Common myeloid progenitor, CD34-positive (primary cell): Measurements from ENCODE around the gene ZNF787.

ENCODE experiments used
- CTCF ChIA-PET: fragments of 350-600 bp; sonication (Branson Sonifier 250); formaldehyde crosslinking; loops from one replicate; lab custom pipeline; 2021; ENCODE audit warnings: antibody characterized with exemption; lab: Charles Lee
- POLR2A ChIA-PET: fragments of 350-600 bp; sonication (Branson Sonifier 250); formaldehyde crosslinking; loops from one replicate; lab custom pipeline; 2021; ENCODE audit warnings: antibody characterized with exemption; lab: Charles Lee
- DNase-seq, 3 donors: peaks; one replicate each; pipeline versions ENCODE4 v3.0.0 to v3.0.0-alpha.2; 2013
- H3K27ac ChIP-seq, 2 experiments: 1 replicate in 1 of 2; 2 replicates in 1 of 2; pipeline ENCODE4 v1.7.0; 2013; ENCODE audit warnings: inconsistent platforms in 2 of 2, low read length in 2 of 2, mild to moderate bottlenecking in 2 of 2, low read depth in 1 of 2, moderate library complexity in 1 of 2; ENCODE audit not compliant: severe bottlenecking in 2 of 2, insufficient read depth in 1 of 2, poor library complexity in 1 of 2
- H3K27me3 ChIP-seq, 5 experiments: replicated peaks in 2 of 5; 1 replicate in 3 of 5; 2 replicates in 2 of 5; pipeline versions ENCODE4 v1.6.1 to v1.7.0; 2013; ENCODE audit warnings: low read length in 4 of 5, mild to moderate bottlenecking in 2 of 5, moderate library complexity in 2 of 5, inconsistent platforms in 1 of 5; ENCODE audit not compliant: insufficient read depth in 5 of 5, control insufficient read depth in 4 of 5
- H3K36me3 ChIP-seq, 4 experiments: 1 replicate in 2 of 4; 2 replicates in 2 of 4; pipeline versions ENCODE4 v1.6.1 to v1.7.0; 2013; ENCODE audit warnings: low read length in 3 of 4, control low read depth in 1 of 4, mild to moderate bottlenecking in 1 of 4; ENCODE audit not compliant: control insufficient read depth in 4 of 4, insufficient read depth in 4 of 4
- H3K4me1 ChIP-seq, 4 experiments: 1 replicate in 3 of 4; 2 replicates in 1 of 4; pipeline versions ENCODE4 v1.6.1 to v1.7.1; 2013; ENCODE audit warnings: low read length in 3 of 4, mild to moderate bottlenecking in 3 of 4, control low read depth in 1 of 4, inconsistent platforms in 1 of 4, moderate library complexity in 1 of 4; ENCODE audit not compliant: control insufficient read depth in 4 of 4, insufficient read depth in 4 of 4; ENCODE audit errors: control extremely low read depth in 1 of 4
- H3K4me3 ChIP-seq, 7 experiments: 1 replicate in 4 of 7; 2 replicates in 3 of 7; pipeline versions ENCODE4 v1.5.1 to v1.7.0; 2013; ENCODE audit warnings: mild to moderate bottlenecking in 7 of 7, low read length in 6 of 7, moderate library complexity in 6 of 7, inconsistent platforms in 2 of 7, low read depth in 2 of 7, control low read depth in 1 of 7; ENCODE audit not compliant: insufficient read depth in 4 of 7, control insufficient read depth in 1 of 7; ENCODE audit errors: extremely low read depth in 1 of 7
- H3K9me3 ChIP-seq, 5 experiments: 1 replicate in 4 of 5; 2 replicates in 1 of 5; pipeline versions ENCODE4 v1.6.1 to v1.7.1; 2013; ENCODE audit warnings: low read length in 4 of 5, mild to moderate bottlenecking in 2 of 5, inconsistent platforms in 1 of 5, low read depth in 1 of 5, moderate library complexity in 1 of 5; ENCODE audit not compliant: control insufficient read depth in 4 of 5, insufficient read depth in 2 of 5; ENCODE audit errors: control extremely low read depth in 1 of 5
- WGBS: methylation state at CpG from one replicate; pipeline ENCODE4 v1.1.5; 2013; ENCODE audit not compliant: insufficient coverage; 5-methylcytosine and 5-hydroxymethylcytosine counted together

Gene ZNF787

GRCh38 chr19:56140583-56141416, 19.7 kb upstream of the ZNF787 start, which contains the start of gene ZNF444:
ZNF444 (plus strand) TSS chr19:56141287; CDS start chr19:56146912, 5,625 bp downstream.
- DNase-seq: peak; percentile 99 to 100 (median 100)
- Histone ChIP-seq H3K27ac (peak within 1 kb of the TSS; percentile 70 to 92), H3K27me3 (no peaks in the 10 kb centered on the region), H3K9me3 (no peaks in the 10 kb centered on the region), H3K4me3 (peak within 1 kb of the TSS; percentile 42 to 87 (median 74)), H3K36me3 (peaks cover 0 to 5% (median 0%) of the 10 kb centered on the region in 4 experiments), H3K4me1 (peaks cover 8 to 53% (median 43%) of the 10 kb centered on the region in 4 experiments)
- ChIA-PET CTCF (no interaction called here), POLR2A (interaction anchor here (0.6 to 1.5 kb wide), 4 partner anchors 20 to 974 kb away, joined by 3 to 9 read pairs (median 4); partner anchors contain the start of genes DNAAF3, GALP and ZNF787)
- under 1% methylated on average over 40 of the region's 56 CpGs for WGBS

- CTCF ChIA-PET: no interaction called here
These were observed 18.9 kb upstream of the ZNF787 start for GRCh38 chr19:56139847-56140582.

GRCh38 chr19:56138069-56138468, 17.0 kb upstream of the ZNF787 start:
- H3K4me1 ChIP-seq: peaks cover 5 to 35% (median 24%) of the 10 kb centered on the region in 4 experiments
- no peaks in the 10 kb centered on the region for H3K27me3 ChIP-seq
- no peak overlapping the region for H3K4me3 ChIP-seq
- ChIA-PET POLR2A (no interaction called here), CTCF (interaction anchor here (1.0 kb wide), 1 partner anchor 17 kb away, joined by 3 read pairs; no protein-coding TSS in a partner anchor)
- no peak for DNase-seq
- H3K27ac ChIP-seq: no peak overlapping the region
- WGBS: 87% methylated on average over 2 of the region's 3 CpGs
- H3K36me3 ChIP-seq: peaks cover 0 to 5% (median 0%) of the 10 kb centered on the region in 4 experiments
- H3K9me3 ChIP-seq: no peaks in the 10 kb centered on the region

More at GRCh38 chr19:56139847-56140582, 18.9 kb upstream of the ZNF787 start:
- WGBS: 42% methylated on average over 18 of the region's 22 CpGs
- POLR2A ChIA-PET: interaction anchor here (1.5 kb wide), 1 partner anchor 27 kb away, joined by 3 read pairs; no protein-coding TSS in a partner anchor
- no peaks in the 10 kb centered on the region for H3K9me3 ChIP-seq
- H3K4me3 ChIP-seq: peak overlapping the region; percentile 42 to 87 (median 74)
- peak; percentile 42 to 68 (median 50) for DNase-seq
- peaks cover 7 to 45% (median 39%) of the 10 kb centered on the region in 4 experiments for H3K4me1 ChIP-seq
- H3K27ac ChIP-seq: peak overlapping the region; percentile 70 to 92
- H3K36me3 ChIP-seq: peaks cover 0 to 5% (median 0%) of the 10 kb centered on the region in 4 experiments
- H3K27me3 ChIP-seq: no peaks in the 10 kb centered on the region

- Histone ChIP-seq H3K9me3 (no peaks in the 10 kb centered on the region), H3K36me3 (peaks cover 0 to under 1% (median 0%) of the 10 kb centered on the region in 4 experiments), H3K4me3 (no peak overlapping the region), H3K4me1 (peaks cover 5 to 29% (median 19%) of the 10 kb centered on the region in 4 experiments), H3K27me3 (no peaks in the 10 kb centered on the region), H3K27ac (no peak overlapping the region)
- ChIA-PET POLR2A (no interaction called here), CTCF (no interaction called here)
- DNase-seq: no peak
- 98% methylated on average over 5 of the region's 6 CpGs for WGBS
These were observed 16.3 kb upstream of the ZNF787 start for GRCh38 chr19:56137405-56137804.

GRCh38 chr19:56136362-56136761, 15.3 kb upstream of the ZNF787 start:
- ChIA-PET POLR2A (no interaction called here), CTCF (interaction anchor here (0.9 kb wide), 1 partner anchor 116 kb away, joined by 3 read pairs; no protein-coding TSS in a partner anchor)

GRCh38 chr19:56134654-56134921, 13.5 kb upstream of the ZNF787 start:
- H3K27ac ChIP-seq: no peak overlapping the region
- H3K4me3 ChIP-seq: no peak overlapping the region
- H3K36me3 ChIP-seq: no peaks in the 10 kb centered on the region
- H3K4me1 ChIP-seq: peaks cover 0 to 10% (median 3%) of the 10 kb centered on the region in 4 experiments
- ChIA-PET POLR2A (no interaction called here), CTCF (interaction anchor here (0.7 to 2.2 kb wide), 4 partner anchors 9 to 15 kb away, joined by 3 to 10 read pairs (median 6); partner anchors contain the start of gene ZNF787)
- WGBS: 80% methylated on average over 4 of the region's 5 CpGs
- H3K9me3 ChIP-seq: no peaks in the 10 kb centered on the region
- H3K27me3 ChIP-seq: no peaks in the 10 kb centered on the region
- no peak for DNase-seq

More at GRCh38 chr19:56136362-56136761, 15.3 kb upstream of the ZNF787 start:
- no peak for DNase-seq
- no peaks in the 10 kb centered on the region for H3K9me3 ChIP-seq
- H3K4me1 ChIP-seq: peaks cover 4 to 20% (median 10%) of the 10 kb centered on the region in 4 experiments
- no peaks in the 10 kb centered on the region for H3K36me3 ChIP-seq
- H3K27ac ChIP-seq: no peak overlapping the region
- WGBS: 93% methylated on average over 10 of the region's 10 CpGs
- no peak overlapping the region for H3K4me3 ChIP-seq
- no peaks in the 10 kb centered on the region for H3K27me3 ChIP-seq
